Coronary artery (tissue), 2 donors: ENCODE measurements around the gene ZNF765.
"Not testable (repeated sequence)": the region's sequence is repeated elsewhere in the genome, so short reads cannot be mapped to it uniquely, and the experiment has no call there.

Source experiments
- DNase-seq: peaks from one replicate; pipeline ENCODE4 v3.0.0-alpha.2; 2017; ENCODE audit warnings: low spot score
- H3K27ac ChIP-seq, 2 donors: fragments of 200-600 bp; sonication (generic); one replicate each; pipeline ENCODE4 v1.5.1; 2016 to 2019
- H3K4me3 ChIP-seq: fragments of 200-600 bp; sonication (generic); 2 replicates; pipeline ENCODE4 v1.5.1; 2016; ENCODE audit warnings: mild to moderate bottlenecking, moderate library complexity
- TF ChIP-seq, protein P1 (sequence below): fragments of 200-600 bp; sonication (generic); IDR thresholded peaks from one replicate; pipeline ENCODE4 v1.5.1; 2019; ENCODE audit warnings: antibody characterized with exemption

The ZNF765 gene

DNA sequence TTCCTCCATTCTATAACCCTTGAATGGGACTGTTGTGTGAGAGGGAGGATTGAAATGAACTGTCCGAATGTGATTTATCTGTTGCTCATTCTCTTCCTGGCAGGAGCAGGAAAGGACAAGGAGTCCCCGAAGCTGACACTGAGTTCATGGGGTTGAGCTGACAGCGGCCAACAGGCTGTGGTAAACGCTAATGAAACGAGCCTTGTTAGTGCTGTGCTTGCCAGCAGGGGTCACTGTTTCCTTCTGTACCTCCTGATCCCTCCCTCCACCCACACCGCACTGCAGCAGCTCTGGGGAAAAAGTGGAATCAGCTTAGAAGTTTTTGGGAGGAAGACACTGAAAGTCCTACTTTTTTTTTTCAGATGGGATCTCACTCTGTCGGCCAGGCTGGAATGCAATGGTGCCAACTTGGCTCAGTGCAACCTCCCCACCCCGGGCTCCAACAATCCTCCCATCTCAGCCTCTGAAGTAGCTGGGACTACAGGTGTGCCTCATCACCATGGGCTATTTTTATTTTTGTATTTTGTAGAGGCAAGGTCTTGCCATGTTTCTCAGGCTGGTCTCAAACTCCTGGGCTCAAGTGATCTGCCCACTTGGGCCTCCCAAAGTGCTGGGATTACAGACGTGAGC lies 30.1 kb downstream of the ZNF765 start:
- TF ChIP-seq, protein P1, sequence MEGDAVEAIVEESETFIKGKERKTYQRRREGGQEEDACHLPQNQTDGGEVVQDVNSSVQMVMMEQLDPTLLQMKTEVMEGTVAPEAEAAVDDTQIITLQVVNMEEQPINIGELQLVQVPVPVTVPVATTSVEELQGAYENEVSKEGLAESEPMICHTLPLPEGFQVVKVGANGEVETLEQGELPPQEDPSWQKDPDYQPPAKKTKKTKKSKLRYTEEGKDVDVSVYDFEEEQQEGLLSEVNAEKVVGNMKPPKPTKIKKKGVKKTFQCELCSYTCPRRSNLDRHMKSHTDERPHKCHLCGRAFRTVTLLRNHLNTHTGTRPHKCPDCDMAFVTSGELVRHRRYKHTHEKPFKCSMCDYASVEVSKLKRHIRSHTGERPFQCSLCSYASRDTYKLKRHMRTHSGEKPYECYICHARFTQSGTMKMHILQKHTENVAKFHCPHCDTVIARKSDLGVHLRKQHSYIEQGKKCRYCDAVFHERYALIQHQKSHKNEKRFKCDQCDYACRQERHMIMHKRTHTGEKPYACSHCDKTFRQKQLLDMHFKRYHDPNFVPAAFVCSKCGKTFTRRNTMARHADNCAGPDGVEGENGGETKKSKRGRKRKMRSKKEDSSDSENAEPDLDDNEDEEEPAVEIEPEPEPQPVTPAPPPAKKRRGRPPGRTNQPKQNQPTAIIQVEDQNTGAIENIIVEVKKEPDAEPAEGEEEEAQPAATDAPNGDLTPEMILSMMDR: peak; percentile 59
- Histone ChIP-seq H3K27ac (no peak overlapping the region), H3K4me3 (no peak overlapping the region)
- DNase-seq: peak; percentile 76

DNA sequence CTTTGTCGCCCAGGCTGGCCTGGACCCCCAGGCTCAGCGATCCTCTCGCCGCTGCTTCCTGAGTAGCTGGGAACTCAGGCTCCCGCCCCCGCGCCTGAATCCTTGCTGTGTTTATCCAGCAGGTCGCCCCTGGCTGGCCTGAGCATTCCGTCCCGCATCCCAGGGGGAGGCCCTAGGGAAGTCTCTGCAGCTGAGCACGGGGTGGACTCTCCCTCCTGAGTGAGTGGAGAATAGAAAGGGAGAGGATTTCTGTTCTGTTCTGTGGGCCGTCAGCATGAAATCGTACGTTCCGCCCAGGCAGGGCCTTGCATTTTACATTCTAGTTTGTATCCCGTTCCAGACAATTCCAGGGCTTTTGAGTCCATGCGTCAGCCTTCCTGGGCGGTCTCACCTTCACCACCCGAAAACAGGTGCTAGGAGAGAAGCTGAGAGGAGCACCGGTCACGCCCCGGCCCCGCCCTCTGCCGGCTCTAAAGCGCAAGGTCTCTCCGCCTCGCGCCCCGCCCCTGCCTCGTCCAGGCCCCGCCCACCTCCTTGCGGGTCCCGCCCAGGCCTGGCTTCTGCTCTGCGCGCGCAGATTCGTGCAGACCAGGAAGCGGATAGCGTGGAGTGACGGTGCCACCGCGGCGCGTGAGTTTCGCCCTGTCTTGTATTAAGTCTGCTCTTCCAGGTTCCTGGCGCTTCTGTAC lies 36.6 kb downstream of the ZNF765 start, which contains the start of gene ZNF761:
Gene ZNF761, plus strand, starts transcription at position 586 of the 689 bp plus-strand sequence. CDS start 15,285 bp downstream, outside the sequence.
- TF ChIP-seq, protein P1: no peak
- Histone ChIP-seq H3K27ac (peak within 1 kb of the TSS; percentile 32 to 80), H3K4me3 (peak within 1 kb of the TSS; percentile 89)
- peak; percentile 96 for DNase-seq

DNA sequence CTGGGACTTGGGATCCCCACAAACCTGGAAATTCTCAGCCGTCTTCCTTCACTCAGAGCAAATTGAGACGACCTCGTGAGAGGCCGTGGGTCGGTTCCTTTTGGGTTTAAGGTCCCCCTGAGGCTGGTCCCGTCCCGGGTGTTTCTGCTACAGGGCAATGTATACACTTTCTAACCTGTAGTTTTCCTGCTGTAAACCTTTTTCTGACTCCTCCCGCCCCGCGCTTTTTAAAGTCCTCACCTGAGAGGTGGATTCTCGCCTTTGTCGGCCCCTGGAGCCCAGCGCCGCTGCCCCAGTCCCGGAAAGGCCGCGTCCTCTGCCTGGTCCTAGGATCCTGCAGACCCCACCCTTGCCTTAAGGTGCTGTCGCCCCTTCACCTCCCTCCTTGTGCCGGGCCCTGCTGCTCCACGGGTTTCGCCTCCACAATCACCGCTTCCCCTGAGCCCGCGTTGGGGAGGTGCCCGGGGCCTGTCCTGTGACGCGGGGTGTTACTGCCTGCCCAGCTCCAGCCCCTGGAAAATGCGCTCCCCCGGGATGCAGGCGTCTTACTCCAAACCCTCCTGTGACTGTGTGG lies 37.2 kb downstream of the ZNF765 start:
- peak overlapping the region; percentile 19 to 80 for H3K27ac ChIP-seq
- TF ChIP-seq, protein P1: no peak
- DNase-seq: peak; percentile 76
- H3K4me3 ChIP-seq: peak overlapping the region; percentile 89

DNA sequence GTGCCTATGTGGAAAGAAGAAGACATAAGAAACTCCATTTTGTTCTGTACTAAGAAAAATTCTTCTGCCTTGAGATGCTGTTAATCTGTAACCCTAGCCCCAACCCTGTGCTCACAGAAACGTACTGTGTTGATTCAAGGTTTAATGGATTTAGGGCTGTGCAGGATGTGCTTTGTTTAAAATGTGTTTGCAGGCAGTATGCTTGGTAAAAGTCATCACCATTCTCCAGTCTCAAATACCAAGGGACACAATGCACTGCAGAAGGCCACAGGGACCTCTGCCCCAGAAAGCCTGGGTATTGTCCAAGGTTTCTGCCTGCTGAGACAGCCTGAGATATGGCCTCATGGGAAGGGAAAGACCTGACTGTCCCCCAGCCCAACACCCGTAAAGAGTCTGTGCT lies 48.9 kb downstream of the ZNF765 start:
- DNase-seq, H3K4me3 ChIP-seq, H3K27ac ChIP-seq: not testable (repeated sequence)

DNA sequence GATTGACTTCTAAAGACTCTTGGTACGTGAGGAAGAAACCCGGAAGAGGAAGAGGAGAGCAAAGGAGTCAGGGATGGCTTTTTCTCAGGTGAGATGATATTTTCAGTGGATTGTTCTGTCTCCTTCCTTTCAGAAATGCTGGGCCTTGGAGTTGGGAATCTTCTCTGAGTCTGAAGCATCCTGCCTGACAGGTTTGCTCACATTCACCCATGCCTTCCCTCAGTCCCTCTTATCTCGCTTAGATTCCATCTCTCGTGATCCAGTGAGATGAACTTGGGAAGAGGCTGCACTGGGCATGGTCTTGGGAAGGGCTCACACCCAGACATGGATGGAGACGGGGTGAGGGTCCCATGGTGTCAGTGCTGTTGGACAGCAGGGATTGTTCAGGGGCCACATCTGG lies 52.2 kb downstream of the ZNF765 start:
- not testable (repeated sequence) for H3K4me3 ChIP-seq, H3K27ac ChIP-seq, DNase-seq

DNA sequence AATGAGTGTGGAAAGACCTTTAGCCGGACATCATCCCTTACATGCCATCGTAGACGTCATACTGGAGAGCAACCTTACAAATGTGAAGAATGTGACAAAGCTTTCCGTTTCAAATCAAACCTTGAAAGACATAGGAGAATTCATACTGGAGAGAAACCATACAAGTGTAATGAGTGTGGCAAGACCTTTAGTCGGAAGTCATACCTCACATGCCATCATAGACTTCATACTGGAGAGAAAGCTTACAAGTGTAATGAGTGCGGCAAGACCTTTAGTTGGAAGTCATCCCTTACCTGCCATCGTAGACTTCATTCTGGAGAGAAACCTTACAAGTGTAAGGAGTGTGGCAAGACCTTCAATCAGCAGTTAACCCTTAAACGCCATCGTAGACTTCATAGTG lies 60.9 kb downstream of the ZNF765 start:
- TF ChIP-seq, protein P1: no peak
- H3K27ac ChIP-seq: no peak overlapping the region
- H3K4me3 ChIP-seq: no peak overlapping the region
- no peak for DNase-seq

DNA sequence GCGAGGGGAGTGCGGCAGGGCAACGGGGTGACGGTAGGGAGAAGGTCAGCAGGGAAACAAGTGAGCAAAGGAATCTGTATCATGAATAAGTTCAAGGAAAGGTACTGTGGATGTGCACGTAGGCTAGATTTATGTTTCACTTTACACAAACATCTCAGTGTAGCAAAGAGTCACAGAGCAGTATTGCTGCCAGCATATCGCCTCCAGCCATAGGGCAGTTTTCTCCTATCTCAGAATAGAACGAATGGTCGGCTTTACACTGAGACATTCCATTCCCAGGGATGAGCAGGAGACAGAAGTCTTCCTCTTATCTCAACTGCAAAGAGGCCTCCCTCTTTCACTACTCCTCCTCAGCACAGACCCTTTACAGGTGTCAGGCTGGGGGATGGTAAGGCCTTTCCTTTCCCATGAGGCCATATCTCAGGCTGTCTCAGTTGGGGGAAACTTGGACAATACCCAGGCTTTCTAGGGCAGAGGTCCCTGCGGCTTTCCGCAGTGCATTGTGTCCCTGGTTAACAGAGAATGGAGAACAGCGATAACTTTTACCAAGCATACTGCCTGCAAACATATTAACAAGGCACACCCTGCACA lies 65.3 kb downstream of the ZNF765 start:
- not testable (repeated sequence) for H3K4me3 ChIP-seq, DNase-seq, H3K27ac ChIP-seq

DNA sequence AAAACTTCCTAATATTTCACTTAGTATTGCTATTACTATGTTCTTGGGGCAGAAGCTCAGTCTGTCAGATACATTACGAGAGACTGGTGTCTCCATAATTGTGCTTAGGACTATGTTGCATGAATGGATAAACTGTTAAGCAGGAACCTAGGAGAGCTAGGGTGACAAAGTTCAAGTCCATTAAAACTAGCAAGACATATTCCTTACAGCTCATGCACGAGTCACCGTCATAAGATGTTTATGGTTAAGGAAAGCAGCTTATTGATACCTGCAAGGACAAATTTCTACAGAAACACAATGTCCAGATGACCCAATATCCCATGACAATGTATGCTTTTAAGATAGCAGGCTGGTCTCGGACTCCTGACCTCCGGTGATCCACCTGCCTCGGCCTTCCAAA lies 66.9 kb downstream of the ZNF765 start:
- TF ChIP-seq, protein P1: no peak
- no peak for DNase-seq
- no peak overlapping the region for H3K4me3 ChIP-seq
- no peak overlapping the region for H3K27ac ChIP-seq
